Activated T-helper 1 cell treated with anti-CD3 and anti-CD28 coated beads, Interleukin-2, amount 50 U/mL, for 16 hours (primary cell): ENCODE data around the gene TMEM167A.
"Not testable (repeated sequence)": the region's sequence is repeated elsewhere in the genome, so short reads cannot be mapped to it uniquely, and the experiment has no call there.

Source experiments
- DNase-seq, 2 donors: peaks; one replicate each; pipeline ENCODE4 v3.0.0-alpha.2; 2020; ENCODE audit warnings: low read depth in 1 of 2, low spot score in 1 of 2

TMEM167A gene

GRCh38 chr5:83090169-83090568 lies 13.0 kb upstream of the TMEM167A start:
- DNase-seq: no peak

DNA sequence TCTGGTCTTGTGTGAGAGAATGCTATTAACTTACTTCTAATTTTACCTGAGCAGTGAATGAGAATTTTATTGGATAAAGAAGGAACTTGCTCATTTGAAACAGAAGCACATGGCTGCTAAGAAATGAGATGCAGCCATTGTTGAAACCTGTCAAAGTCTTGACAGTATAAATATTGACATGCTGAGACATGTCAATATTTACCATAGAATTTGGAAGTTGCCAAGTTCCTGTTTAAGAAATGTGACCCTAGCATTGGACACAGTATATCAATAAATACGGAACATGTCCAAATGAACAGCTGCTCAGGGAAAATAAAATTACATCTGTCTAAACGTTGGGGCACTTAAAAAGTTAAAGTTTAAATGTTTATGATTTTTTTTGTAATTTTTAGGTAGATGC lies 7.9 kb upstream of the TMEM167A start:
- no peak for DNase-seq

DNA sequence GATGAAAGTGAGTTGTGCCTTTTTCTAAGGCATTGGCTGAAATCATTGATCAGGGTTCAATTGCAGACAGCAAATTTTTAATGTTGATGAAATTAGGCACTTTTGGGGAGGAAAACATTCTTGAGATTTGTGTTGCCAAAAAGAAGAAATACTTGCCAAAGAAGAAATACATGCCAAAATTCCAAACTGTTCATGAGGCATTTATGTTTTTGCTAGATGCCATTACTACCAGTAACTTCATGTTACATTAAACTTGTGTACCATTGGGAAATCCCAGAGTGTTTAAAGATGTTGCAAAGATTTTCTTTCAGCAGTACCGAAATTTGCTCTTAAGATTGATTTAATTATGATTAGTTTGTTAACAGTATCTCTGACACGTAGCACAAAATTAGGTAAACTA lies 7.1 kb upstream of the TMEM167A start:
- no peak for DNase-seq

GRCh38 chr5:83082750-83083149 lies 5.6 kb upstream of the TMEM167A start:
- DNase-seq: no peak

DNA sequence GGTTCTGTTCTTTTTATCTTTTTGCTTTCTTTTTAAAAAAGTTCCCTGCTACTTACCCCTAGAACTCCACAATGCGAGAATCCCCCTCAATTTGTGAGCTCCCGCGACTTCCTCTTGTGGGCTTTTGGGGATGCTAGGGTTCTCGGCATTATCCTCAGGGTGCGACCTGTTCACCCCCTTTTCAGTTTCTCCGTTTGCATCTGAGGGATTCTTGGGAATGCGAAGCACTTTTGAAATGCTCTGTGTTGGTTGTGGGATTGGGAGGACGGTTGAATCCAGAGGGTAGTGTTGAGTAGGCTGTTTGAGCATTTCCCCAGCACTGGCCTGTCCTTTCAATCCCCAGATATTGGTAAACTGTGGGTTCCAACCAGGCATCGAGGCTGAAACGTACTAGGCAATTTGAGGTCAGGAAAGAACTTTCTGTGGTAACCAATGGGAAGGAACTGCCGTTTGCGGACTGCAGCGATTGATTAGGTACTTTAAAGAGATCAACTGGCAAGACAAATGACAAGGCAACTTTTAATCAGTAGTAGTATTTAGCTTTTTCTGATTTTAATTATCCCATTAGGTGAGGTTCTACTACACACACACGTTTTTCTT lies 568 bp upstream of the TMEM167A start:
- no peak for DNase-seq

- no peak for DNase-seq
Observed at GRCh38 chr5:83072966-83073365, 4.2 kb downstream of the TMEM167A start.

GRCh38 chr5:83071286-83072051 lies 5.7 kb downstream of the TMEM167A start:
- no peak for DNase-seq

DNA sequence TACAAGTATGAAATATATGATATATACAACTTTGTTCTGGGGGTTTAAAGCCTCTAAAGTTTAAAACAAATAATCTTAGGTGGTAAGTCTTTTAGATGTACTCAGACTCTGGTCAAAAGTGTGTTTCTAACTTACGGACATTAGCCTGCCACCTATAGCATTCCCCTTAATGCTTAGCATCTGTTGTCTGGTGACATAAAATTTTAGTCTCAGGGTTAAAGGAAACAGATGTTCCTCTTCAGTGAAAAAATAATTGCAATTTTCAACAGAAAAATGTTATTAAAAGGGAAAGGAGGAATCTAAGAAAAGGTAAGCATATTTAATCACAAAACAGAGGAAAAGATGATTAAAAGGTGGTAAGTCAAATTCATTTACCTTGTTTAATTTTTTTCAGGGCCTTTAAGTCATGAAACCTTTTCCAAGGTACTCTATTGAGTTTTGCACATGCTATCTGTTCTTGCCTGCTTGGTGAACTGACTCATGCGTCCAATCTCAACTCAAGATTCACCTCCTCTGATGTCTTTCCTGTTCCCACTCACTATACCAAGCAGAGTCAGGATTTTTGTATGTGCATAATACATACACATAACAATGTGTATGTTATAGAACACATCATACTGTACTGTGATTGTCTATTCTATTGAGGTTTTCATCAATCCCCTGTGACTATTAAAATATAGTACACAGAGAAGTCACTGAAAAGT lies 7.9 kb downstream of the TMEM167A start:
- no peak for DNase-seq

GRCh38 chr5:83067377-83067776 lies 9.8 kb downstream of the TMEM167A start:
- not testable (repeated sequence) for DNase-seq

DNA sequence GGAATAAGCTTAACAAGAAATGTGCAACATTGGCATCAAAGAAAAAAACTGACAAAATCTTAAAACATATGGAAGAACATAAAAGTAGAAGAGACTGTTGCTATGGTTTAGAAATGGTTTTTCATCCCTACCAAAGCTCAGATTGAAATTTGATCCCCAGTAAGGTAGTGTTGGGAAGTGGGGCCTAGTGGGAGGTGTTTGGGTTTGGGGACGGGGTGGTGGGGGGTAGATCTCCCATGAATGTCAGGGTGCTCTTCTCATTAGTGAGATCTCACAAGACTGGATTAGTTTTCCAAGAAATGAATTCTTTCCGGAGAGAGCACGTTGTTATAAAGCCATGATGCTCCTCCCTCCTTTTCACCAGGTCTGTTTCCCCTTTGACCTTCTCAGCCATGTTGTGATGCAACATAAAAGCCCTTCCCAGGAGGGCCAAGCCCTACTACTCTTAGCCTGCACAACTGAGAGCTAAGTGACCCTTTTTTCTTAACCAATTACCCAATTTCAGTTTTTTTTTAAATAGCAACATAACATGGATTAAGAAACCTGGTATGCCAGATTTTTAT lies 10.6 kb downstream of the TMEM167A start:
- DNase-seq: no peak

GRCh38 chr5:83059341-83059740 lies 17.9 kb downstream of the TMEM167A start:
- DNase-seq: no peak

DNA sequence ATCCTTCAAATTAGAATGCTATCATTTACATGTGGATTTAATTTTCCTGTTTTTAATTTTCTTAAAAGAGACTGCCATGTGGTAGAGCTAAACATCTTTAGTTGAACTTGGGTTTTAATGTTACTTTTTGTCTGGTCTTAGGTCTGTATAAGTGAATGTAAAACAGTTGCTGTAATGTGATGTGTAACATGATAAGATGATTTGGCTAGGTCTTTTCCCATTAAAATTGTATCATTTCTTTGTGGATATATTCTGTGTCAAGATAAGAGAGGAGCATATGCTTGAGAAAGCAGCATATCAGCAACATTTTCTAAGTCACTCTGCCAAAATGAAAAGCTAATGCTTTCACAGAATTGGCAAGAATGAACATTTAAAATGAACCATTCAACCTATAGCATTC lies 18.5 kb downstream of the TMEM167A start:
- DNase-seq: no peak

DNA sequence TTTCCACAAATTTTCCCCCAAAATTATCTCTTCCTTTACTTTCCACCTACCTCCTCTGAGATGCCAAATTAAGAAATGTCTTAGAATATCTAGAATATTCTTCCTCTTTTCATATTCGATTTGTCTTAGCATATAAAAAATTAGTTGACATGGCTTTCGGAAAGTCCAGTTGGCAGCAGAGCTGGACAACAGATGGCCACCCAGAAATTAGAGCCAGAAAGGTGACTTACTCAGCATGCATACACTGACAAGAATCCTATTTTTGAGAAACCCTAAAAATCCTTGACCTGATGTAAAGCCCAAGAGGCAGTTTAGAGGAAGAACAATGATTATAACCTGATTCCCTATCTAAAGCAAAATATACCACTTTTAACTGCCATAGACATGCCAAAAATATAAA lies 22.0 kb downstream of the TMEM167A start:
- no peak for DNase-seq

DNA sequence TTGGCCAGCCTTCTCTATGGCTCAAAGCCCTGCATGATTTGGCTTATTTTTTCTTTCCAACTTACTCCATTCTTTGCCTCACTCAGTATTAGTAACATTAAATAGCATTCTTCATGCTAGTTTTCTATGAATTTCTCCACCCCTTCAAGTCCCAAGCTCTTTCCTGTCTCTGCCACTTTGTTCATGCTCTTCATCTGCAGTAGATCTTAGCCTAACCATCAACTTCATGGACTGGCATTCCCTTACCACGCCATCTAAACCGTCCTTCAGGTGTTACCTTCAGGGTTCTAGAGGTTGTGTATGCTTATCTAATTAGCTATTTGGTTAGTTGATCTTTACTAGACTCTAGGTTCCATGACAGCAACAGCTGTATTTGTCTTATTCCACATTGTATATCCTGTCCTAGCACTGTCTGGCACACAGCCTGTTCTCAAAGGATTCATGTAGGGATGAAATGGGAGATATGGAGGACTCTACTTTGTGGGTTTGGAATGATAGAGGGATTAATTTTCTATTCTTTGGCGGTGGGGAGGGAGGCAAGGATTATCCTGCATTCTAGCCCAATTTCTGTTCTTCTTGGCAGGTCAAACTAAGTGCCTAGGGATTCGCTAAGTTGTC lies 26.4 kb downstream of the TMEM167A start:
- no peak for DNase-seq

- DNase-seq: no peak
Observed at GRCh38 chr5:83049370-83049885, 27.8 kb downstream of the TMEM167A start.

GRCh38 chr5:83048811-83049210 lies 28.4 kb downstream of the TMEM167A start:
- no peak for DNase-seq

GRCh38 chr5:83048277-83048676 lies 28.9 kb downstream of the TMEM167A start:
- DNase-seq: no peak

DNA sequence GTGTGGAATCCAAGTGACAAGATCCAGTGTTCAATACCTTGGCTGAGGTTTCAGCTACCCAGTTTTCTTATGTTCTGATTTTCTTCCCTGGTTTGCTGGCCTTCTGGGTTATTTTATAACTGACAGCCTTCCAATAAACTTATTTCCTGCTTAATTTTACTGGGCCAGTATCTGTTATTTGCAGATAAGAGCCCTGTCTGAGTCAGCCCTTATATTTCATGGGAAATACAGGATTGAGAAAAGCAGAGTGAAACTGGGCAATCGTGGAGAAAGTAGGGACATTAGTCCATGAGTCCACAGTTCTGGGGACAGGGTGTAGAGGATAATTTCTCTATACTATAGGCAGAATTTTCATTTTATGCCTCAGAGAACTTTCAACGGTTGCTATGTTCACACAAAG lies 32.3 kb downstream of the TMEM167A start:
- no peak for DNase-seq

- no peak for DNase-seq
Observed at GRCh38 chr5:83042507-83042906, 34.7 kb downstream of the TMEM167A start.

GRCh38 chr5:83038924-83039323 lies 38.3 kb downstream of the TMEM167A start:
- DNase-seq: no peak

DNA sequence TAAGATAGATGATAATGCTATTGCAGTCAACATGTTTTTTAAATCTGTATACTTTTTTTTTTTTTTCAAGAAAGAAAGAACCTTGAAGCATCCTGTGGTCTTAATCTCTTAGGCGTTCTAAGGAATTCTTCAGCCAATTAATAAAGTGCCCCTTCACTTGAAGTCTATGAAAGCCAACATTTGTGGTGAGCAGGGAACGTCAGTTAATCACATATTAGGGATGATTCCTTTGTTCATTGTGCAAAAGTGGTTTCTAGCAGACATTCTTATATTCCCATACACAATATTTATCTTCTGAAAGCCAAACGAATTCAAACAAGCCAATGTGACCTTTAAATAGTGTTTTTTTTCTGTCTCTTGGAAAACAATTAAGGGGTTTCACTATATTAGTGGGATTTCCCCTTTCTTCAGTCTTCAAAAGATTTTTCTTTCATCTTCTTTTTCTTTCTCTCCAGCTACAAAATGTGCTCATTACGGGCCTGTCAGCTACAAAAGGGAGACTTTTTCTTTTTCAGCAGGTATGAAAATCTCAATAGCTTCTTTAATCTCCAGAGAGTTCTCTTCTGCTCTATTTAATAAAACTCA lies 40.1 kb downstream of the TMEM167A start:
- DNase-seq: no peak
